ENCODE measurements around the gene DNAJC5.
"Not testable (repeated sequence)": the region's sequence is repeated elsewhere in the genome, so short reads cannot be mapped to it uniquely, and the experiment has no call there.

Gene DNAJC5

DNA sequence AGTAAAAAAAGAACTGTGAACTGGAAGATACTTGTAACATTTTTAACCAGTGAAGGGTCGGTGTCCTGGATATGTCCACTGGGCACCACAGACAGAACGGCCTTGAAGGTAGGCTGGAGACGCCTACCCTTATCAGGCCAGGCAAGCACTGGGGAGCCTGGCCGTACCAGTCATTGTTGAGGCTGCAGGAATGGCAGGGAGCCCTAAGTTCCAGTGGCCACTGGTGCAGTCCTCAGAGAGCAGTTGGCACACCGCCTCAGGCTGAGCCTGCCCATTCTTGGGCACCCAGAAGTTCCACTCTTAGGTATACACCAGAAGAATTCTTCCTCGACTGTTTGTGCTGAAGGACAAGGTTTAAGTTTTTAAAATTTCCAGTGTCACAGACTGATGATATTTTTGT is 20.5 kb downstream of the DNAJC5 start:
- DNase-seq, result no peak

DNA sequence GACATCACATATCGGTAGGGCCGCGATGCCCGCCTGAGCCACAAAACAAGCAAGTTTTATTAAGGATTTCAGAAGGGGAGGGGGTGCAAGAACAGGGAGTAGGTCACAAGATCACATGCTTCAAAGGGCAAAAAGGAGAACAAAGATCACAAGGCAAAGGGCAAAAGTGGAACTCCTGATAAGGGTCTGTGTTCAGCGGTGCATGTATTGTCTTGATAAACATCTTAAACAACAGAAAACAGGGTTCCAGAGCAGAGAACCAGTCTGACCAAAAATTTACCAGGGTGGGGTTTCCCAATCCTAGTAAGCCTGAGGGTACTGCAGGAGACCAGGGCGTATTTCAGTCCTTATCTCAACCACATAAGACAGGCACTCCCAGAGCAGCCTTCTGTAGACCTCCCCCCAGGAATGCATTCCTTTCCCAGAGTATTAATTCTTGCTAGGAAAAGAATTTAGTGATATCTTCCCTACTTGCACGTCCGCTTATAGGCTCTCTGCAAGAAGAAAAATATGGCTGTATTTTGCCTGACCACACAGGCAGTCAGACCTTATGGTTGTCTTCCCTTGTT is 21.5 kb downstream of the DNAJC5 start:
- not testable (repeated sequence) for DNase-seq

DNA sequence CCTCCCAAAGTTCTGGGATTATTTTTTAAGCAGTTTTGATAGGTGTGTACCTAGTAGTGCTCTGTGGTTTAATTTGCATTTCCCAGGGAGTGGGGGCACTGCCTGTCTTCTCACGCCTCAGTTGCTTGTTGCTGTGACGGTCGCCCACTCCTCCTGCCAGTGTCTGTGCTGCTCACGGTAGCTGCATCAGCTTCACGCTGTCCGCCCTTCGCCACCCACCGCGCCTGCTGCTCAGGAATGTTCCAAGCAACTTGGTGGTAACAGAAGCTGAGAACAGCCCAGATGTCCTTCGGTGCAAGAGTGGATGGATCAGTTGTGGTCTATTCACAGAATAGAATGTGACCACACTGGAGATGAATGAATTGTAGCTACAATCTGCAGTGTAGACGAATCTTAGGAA is 22.9 kb downstream of the DNAJC5 start:
- no peak for DNase-seq

DNA sequence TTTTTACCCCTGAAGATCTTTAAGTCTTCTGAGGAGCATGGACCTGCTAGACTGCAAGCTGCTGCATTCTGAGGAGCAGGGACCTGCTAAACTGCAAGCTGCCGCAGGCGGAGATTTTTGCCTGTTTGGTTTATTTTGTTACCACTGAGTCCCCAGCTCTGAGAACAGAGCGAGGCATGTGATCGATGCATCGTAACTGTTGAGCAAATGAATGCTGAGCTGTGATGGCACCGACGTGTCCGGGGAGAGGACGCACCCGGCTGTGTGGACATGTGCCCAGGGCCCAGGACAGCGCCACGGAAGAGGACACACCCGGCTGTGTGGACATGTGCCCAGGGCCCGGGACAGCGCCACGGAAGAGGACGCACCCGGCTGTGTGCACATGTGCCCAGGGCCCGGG is 24.2 kb downstream of the DNAJC5 start:
- no peak for DNase-seq

DNA sequence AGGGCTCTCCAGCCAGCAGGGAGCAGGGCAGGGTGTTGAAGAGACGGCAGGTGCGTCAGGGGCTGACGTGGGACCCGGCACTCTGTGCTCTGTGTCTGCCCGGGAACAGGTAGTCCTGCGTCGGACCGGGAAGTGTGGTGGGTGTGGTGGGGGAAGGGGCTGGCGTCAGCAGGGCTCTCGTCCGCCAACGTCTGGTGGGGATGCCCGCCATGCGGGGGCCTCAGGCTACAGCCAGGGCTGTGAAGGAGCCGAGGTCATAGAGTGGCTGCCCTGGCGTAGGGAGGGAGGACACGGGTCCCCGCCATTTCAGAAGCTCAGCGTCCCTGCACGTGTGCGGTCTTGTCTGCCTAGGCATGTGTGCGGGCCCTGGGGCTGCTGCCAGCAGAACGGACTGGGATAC is 25.3 kb downstream of the DNAJC5 start:
- no peak for DNase-seq

DNA sequence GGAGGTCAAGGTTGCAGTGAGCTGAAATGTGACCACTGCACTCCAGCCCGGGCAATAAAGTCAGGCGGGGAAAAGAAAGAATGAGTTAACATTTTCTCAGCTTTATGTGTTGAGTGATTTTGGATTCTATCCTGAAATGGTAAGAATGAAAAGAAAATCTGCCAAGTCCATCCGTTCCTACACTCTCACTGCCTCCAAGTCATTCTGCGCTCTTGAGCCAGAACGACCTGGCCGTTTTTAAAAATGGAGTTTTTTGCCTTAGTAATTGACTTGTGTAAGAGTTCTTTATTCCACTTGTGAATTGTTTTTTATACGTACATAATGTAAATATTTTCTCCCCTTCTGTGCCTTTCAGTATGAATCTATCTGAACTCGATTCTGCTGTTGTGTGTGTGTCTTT is 28.7 kb downstream of the DNAJC5 start:
- no peak for DNase-seq

DNA sequence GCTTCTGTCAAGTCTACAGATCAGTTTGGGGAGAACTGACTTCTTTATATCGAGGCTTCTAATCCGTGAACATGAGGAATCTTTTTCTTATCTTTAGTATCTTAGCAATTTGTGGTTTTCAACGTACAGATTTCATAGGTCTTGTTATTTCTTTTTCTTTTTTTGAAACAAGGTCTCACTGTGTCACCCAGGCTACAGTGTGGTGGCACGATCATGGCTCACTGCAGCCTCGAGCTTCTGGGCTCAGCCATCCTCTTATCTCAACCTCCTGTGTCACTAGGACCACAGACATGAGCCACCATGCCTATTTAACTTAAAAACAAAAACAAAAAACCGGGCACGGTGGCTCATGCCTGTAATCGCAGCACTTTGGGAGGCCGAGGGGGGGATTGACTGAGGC is 29.3 kb downstream of the DNAJC5 start:
- no peak for DNase-seq

DNA sequence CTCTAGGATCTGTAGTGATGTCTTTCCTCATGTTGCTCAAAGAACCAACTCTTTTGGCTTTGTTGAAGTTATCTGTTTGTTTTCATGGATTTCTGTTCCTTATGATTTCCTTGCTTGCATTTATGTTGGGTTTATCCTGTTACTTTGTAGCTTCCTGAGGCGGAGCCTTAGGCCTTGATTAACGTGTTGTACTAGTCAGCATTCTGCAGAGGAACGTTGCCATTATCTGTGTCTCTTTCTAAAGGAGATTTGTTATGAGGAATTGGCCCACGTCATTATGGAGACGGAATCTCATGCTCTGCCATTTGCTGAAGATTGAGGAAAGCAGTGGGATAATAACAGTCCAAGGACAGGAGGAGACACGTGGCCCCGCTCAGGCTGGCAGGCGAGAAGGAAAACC is 31.4 kb downstream of the DNAJC5 start:
- no peak for DNase-seq

DNA sequence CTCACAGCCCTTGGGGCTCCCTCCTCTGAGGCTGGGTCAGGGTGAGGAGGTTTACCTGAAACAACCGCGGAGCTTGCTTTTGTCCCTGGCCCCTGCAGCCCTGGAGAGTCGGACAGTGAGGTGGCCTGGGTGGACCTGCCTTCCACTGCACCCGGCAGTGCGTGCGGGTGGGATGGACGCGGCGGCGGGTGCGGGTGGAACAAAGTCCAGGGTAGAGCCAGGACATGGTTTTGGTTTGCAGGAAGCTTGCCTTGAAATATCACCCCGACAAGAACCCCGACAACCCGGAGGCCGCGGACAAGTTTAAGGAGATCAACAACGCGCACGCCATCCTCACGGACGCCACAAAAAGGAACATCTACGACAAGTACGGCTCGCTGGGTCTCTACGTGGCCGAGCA is 34.1 kb downstream of the DNAJC5 start:
- no peak for DNase-seq

DNA sequence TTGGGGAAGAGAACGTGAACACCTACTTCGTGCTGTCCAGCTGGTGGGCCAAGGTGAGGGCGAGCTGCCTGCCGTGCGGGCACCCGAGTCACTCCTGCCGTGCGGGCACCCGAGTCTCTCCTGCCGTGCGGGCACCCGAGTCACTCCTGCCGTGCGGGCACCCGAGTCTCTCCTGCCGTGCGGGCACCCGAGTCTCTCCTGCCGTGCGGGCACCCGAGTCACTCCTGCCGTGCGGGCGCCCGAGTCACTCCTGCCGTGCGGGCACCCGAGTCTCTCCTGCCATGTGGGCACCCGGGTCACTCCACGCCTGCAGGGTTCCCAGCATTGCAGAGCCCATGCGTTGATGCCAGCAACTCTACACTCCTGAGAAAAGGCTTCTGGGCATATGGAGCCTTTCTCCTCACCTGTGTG is 34.6 kb downstream of the DNAJC5 start:
- DNase-seq, result not testable (repeated sequence)

DNA sequence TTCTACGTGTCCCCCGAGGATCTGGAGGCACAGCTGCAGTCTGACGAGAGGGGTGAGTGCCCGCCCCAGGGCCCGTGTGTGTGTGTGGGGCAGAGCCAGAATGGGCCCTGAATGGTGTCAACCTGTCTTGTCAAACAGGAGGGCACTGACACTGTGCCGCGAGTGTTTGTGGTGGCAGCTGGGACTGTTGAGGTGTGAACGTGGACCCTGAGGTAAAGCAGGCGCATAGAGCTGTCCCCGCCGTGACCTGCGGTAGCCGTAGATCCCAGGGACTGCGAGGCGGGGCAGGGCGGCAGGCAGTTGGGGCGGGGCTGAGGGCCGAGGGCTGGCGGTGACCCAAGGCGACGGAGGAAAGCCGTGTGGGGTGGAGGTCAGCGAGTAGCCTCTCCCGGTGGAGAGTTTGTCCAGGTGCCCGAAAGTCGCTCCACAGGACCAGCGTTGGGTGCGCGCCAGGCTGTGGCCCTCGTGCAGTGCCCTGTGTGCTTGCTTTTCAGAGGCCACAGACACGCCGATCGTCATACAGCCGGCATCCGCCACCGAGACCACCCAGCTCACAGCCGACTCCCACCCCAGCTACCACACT is 36.1 kb downstream of the DNAJC5 start:
- DNase-seq, result no peak

DNA sequence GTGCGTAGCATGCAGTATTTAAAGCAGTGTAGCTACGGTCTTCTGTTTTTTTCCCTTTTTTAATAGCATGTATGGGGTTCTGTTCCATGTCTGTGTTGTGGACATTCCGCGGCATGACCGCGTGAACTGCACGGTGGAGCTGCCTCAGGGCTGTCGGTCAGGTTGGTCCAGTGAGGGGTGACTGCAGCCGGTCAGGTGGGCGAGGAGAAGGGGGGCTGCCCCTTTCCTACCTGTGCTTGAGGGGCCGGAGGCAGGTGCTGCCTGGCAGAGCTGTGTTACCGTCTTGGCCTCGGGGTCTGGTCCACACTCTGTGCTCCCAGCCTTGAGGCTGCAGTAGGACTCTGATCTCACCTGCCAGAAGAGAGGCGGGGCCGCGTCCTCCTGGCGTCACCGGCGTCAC is 36.8 kb downstream of the DNAJC5 start:
- no peak for DNase-seq

DNA sequence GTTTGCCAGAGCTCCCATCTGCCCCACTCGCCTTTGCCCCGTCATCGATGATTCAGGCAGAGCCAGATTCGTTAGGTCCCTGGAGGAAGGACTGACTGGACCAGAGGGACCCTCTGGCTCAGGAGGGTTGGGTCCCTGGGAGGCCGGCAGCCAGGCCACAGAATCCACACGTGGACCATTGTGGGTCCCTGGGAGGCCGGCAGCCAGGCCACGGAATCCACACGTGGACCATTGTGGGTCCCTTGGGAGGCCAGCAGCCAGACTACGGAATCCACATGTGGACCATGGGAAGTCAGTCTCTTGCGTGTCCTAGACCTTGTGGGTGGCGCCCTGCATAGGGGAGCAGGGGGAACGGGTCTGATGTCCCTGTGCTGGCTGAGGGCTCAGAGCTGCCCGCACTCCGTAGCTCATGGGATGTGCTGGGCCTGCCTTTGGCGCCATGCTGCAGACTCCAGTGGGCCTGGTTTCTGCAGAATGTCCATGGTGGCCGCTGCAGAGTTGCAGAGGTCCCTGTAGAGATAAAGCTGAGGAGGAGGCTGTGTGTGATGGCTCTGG is 37.8 kb downstream of the DNAJC5 start:
- DNase-seq, result no peak

DNA sequence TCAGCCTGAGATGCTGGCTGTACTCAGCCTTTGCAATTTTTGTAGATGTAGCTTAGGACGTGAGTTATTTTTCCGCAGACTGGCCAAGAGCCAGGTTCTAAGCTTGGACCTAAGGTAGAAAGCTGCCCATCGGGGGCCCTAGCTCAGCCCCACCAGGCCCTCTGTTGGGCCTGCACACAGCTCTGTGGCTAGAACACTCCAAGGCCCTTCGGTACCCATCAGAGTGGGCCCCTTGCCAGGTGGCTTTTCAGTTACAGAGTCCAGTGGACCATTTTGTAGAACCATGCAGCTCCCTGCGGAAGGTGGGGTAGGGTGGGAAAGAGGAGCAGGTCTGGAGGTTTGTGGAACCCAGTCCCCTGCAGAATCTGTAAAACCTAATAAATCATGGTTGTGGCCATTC is 38.7 kb downstream of the DNAJC5 start:
- DNase-seq, result no peak

DNA sequence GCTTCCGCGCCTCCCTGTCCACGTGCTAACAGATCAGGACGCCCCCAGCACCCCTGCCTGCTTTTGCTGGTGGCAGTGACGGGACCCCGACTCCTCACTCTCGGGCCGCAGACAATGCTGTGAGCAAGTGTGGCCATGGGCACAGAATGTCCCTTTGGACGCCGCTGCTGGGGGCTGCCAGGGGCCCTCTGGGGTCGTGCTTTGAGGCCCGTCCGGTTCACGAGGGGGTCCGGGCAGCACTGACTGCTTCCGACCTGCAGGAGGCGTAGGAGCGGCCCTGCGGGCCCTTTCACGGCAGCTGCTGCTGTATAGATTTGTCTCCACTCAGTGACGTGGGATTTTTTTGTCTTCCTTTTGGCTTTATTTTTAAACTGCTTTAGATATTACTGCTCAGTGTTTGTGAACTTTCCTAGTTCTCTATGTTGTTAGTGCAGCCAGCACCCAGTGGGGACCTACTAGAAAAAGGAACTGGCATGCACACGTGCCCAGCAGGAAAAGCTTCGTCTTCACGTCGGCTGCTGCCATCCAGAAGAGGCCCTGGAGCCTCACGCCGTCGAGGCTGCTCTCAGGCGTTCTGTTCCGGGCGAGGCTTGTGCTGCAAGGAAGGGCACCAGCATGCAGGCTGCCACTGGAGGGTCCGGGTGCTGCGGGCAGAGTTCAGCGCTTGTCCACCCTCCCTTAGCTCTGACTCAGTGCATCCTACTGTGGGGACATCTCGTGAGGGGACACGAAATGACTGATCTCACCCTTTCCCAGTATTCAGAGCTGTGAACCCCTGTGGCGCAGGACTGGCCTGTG is 39.5 kb downstream of the DNAJC5 start:
- no peak for DNase-seq

DNA sequence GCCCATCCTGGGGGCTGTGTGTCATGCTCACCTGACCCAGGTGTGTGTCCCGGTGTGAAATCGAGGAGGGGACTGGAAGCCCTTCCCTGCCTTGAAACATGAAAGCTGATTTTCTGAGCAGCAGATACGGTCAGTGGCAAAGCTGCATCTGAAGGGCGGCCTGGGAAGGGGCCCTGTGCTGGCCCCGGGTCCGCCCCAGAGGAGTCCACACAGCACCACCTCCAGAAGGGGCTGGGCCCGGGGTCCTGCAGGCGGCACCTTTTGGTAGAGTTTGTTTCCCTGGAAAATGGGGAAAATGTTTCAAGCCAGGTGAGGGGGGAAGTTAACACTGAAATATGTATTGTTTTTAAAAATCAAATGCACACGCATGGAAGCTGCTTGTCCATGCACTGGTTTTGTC is 40.5 kb downstream of the DNAJC5 start:
- no peak for DNase-seq

DNA sequence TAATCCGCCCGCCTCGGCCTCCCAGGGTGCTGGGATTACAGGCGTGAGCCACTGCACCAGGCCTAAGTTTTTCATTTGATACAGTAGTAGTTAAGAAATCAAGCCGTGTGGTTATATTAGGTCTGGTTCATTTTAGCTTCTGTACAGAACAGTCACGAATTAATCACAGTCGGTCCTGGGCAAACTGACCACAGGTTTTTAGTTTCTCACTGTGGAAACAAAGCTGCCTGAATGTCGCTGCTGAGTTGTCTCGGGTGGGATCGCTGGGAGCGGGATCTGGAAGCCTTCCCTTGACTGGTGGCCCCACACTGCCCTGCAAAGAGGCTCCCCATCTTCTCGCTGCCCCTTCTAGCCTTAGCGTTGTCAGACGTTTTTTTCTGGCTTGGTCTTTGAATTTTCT is 42.7 kb downstream of the DNAJC5 start:
- DNase-seq, result no peak

DNA sequence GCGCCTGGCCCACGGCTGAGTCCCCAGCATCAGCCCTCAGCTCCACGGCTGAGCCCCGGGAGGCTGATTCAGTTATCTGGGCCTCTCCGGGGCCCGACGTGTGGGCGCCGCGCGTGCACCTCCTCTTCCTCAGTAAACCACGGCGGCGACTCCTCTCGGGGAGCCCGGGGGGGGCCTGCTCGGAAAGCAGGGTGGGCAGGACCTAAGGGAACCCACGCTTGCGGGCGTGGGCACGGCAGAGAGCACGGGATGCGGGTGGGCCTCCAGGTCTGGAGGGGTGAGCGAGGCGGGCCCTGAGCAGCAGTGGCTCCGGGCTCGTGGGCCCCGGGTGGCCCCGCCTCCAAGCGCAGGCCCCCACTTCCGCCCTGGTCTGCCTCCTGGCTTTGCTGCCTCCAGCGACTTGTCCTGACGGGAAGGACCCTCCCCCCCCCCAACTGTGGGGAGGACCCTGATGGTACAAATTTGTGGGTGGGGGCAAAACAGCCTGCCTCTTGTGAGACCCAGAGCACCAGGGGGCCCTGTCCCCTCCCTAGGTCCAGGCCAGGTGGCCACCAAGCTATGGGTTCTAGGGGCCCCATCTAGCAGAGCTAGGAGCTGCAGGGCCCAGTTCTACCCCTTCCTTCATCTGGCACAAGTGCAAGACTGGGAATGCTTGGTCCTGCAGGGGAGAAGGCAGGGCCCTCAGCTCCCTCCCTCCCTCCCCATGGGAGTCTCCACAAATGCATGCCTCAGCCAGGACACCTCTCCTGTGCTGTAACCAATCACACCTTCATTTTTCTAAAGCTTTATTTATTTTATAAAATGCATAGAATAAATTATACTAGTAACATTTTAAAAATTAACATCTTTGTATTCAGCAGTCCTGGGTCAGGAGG is 44.4 kb downstream of the DNAJC5 start:
- no peak for DNase-seq

DNA sequence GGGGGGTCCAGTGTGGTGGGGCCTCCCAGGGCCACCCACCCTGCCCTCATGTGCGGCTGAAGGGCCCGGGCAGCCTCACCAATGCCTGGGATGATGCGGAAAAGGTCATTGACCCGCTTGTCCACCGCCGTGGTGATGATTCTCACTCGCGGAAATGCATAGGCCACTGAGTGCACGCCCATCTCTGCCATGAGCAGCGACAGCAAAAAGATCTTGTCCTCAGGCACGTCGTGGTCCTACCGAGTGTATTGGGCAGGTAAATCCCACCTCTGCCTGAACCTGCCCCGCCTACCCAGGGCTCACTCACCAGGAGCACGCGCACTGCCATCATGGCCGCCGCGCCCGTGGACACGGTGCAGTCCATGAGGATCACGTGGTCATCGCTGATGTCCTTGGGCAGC is 45.1 kb downstream of the DNAJC5 start:
- DNase-seq, result no peak

DNA sequence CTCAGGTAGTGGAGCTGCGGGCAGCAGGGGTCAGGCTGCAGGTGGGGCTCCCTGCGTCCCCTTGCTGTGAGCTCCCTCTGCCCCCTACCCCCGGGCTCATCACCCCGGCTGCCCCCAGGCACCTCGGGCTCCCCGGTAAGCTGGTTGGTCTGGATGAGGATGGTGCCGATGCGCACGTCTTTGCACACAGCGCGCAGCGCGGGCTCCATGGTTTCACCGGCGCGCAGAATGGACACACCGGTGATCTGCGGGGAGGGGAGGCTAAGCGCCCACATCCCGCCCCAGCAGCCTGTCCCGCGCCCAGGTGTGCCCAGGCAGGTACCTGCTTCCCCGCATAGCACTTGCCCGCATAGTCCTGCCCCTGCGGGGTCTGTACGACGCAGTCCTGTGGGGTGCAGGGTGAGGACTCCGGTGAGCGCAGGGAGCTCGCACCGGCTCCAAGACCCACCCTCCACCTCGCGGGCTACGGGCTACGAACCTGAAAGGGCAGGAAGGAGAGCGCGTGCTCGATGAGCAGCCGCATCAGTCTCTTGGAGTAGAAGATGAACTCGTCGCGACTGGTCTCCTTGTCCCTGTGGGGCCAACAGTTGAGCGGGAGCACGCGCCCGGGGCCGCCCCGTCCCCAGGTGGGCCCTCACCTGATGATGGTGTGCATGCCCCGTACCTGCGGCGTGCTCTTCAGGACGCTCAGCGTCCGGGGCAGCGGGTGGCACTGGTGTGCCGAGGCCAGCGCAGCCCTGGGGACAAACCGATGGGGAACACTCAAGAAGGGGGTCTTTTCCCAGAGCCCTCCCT is 45.7 kb downstream of the DNAJC5 start:
- no peak for DNase-seq

DNA sequence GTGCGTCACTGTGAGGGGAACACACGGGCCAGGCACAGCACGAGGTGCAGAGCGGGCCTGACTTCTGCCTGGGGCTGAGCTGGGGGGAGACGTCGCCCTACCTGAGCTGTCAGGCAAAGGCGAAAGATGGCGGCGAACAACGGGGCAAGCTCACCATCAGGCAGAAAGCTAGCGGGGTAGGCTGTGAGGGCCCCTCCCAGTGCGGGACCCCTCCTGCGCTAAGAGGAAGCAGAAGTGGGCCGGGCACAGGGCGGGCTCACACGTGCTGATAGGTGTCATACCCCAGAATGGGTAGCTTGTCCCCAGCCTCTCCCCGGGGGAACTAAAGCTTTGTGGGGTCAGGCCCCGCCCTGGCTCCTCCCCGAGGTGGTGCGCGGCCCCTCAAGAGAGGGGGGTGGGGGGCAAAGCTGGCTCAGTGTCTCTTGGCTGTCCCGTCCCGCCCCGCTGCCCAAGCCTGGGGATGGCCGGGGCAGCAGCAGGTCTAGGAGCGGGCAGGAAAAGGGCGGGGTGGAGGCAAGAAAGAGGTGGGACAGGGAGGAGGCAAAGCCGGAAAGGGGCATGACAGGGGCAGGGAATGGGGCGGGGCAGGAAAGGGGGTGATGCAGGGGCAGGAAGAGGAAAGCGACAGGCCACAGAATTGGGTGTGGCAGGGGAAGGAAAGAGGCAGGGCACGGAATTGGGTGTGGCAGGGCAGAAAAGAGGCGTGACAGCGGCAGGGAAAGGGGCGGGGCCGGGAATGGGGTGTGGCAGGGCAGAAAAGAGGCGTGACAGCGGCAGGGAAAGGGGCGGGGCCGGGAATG is 46.6 kb downstream of the DNAJC5 start:
- peak; percentile 32 for DNase-seq
